GM21447 (cell line): ENCODE measurements around the gene MIGA1.
"Not testable (repeated sequence)": the region's sequence is repeated elsewhere in the genome, so short reads cannot be mapped to it uniquely, and the experiment has no call there.

Experiments
- ATAC-seq: cut with Tn5 transposase; IDR thresholded peaks from one replicate; pipeline ENCODE4 v1.9.1; 2021; ENCODE audit not compliant: unreplicated experiment

MIGA1 gene

GRCh38 chr1:77779529-77780281 lies at the start of gene MIGA1:
Gene MIGA1 (plus strand): TSS chr1:77779649. CDS start chr1:77783253, 3,604 bp downstream.
- ATAC-seq, result peak; percentile 96

- ATAC-seq, result no peak
These were observed 47.4 kb upstream of the MIGA1 start for GRCh38 chr1:77732090-77732489.

GRCh38 chr1:77739235-77739634 lies 40.2 kb upstream of the MIGA1 start:
- no peak for ATAC-seq

- ATAC-seq, result no peak
These were observed 38.1 kb upstream of the MIGA1 start for GRCh38 chr1:77741316-77741715.

- ATAC-seq, result no peak
These were observed 37.4 kb upstream of the MIGA1 start for GRCh38 chr1:77742011-77742555.

GRCh38 chr1:77744576-77744975 lies 34.9 kb upstream of the MIGA1 start:
- ATAC-seq, result no peak

GRCh38 chr1:77749489-77749888 lies 30.0 kb upstream of the MIGA1 start:
- ATAC-seq, result not testable (repeated sequence)

GRCh38 chr1:77756052-77756754 lies 23.2 kb upstream of the MIGA1 start:
- no peak for ATAC-seq

- no peak for ATAC-seq
These were observed 22.3 kb upstream of the MIGA1 start for GRCh38 chr1:77757066-77757584.

- no peak for ATAC-seq
These were observed 21.8 kb upstream of the MIGA1 start for GRCh38 chr1:77757603-77758002.

- peak; percentile 94 for ATAC-seq
These were observed 20.1 kb upstream of the MIGA1 start, which contains the start of gene USP33 for GRCh38 chr1:77759071-77760028. Gene USP33 (minus strand): TSS chr1:77759852. CDS start chr1:77741697, 18,155 bp downstream.

- no peak for ATAC-seq
These were observed 17.4 kb upstream of the MIGA1 start for GRCh38 chr1:77762072-77762476.

GRCh38 chr1:77768006-77768405 lies 11.4 kb upstream of the MIGA1 start:
- ATAC-seq, result no peak

GRCh38 chr1:77776007-77776700 lies 3.3 kb upstream of the MIGA1 start:
- ATAC-seq, result no peak

GRCh38 chr1:77781683-77782082 lies 2.2 kb downstream of the MIGA1 start:
- ATAC-seq, result no peak

- no peak for ATAC-seq
These were observed 3.7 kb downstream of the MIGA1 start for GRCh38 chr1:77783141-77783540.

- not testable (repeated sequence) for ATAC-seq
These were observed 6.8 kb downstream of the MIGA1 start for GRCh38 chr1:77786093-77786741.

GRCh38 chr1:77794550-77794949 lies 15.1 kb downstream of the MIGA1 start:
- no peak for ATAC-seq

GRCh38 chr1:77796695-77797405 lies 17.4 kb downstream of the MIGA1 start:
- no peak for ATAC-seq
